NCI-H128 (cell line): ENCODE results near the gene OR2Y1.
"Not testable (repeated sequence)": the region's sequence is repeated elsewhere in the genome, so short reads cannot be mapped to it uniquely, and the experiment has no call there.

Experiments used
- DNase-seq: peaks from one replicate; lab custom pipeline; 2025; ENCODE audit not compliant: unreplicated experiment; lab: John Stamatoyannopoulos, UW

OR2Y1 gene

GRCh38 chr5:180740953-180741352 lies 1.1 kb upstream of the OR2Y1 start:
- DNase-seq = not testable (repeated sequence)

- DNase-seq = no peak
Observed at GRCh38 chr5:180739271-180739670, 587 bp downstream of the OR2Y1 start.

GRCh38 chr5:180736536-180736935 lies 3.3 kb downstream of the OR2Y1 start:
- no peak for DNase-seq

GRCh38 chr5:180724944-180725343 lies 14.9 kb downstream of the OR2Y1 start:
- no peak for DNase-seq

- no peak for DNase-seq
Observed at GRCh38 chr5:180723936-180724335, 15.9 kb downstream of the OR2Y1 start.

GRCh38 chr5:180720486-180720885 lies 19.4 kb downstream of the OR2Y1 start:
- no peak for DNase-seq

GRCh38 chr5:180719781-180720180 lies 20.1 kb downstream of the OR2Y1 start:
- DNase-seq = no peak

- no peak for DNase-seq
Observed at GRCh38 chr5:180718810-180719453, 20.9 kb downstream of the OR2Y1 start.

- DNase-seq = no peak
Observed at GRCh38 chr5:180717989-180718388, 21.9 kb downstream of the OR2Y1 start.

GRCh38 chr5:180704362-180704761 lies 35.5 kb downstream of the OR2Y1 start:
- no peak for DNase-seq

GRCh38 chr5:180703912-180704311 lies 35.9 kb downstream of the OR2Y1 start:
- no peak for DNase-seq

GRCh38 chr5:180703371-180703770 lies 36.5 kb downstream of the OR2Y1 start:
- DNase-seq = not testable (repeated sequence)

GRCh38 chr5:180700440-180700839 lies 39.4 kb downstream of the OR2Y1 start:
- not testable (repeated sequence) for DNase-seq

- no peak for DNase-seq
Observed at GRCh38 chr5:180699042-180699441, 40.8 kb downstream of the OR2Y1 start.

- no peak for DNase-seq
Observed at GRCh38 chr5:180696116-180696515, 43.7 kb downstream of the OR2Y1 start.

GRCh38 chr5:180692429-180692828 lies 47.4 kb downstream of the OR2Y1 start:
- DNase-seq = no peak

GRCh38 chr5:180691046-180691445 lies 48.8 kb downstream of the OR2Y1 start:
- DNase-seq = no peak

GRCh38 chr5:180690562-180690961 lies 49.3 kb downstream of the OR2Y1 start:
- DNase-seq = no peak

- no peak for DNase-seq
Observed at GRCh38 chr5:180689775-180690174, 50.1 kb downstream of the OR2Y1 start.
